T-helper 17 cell (primary cell): ENCODE data around the gene ABCB4. TPM values are rescaled to one million over a fixed set of nuclear protein-coding genes. Genes with fewer than 3 reads are reported as not detected.
"Not testable (repeated sequence)": the region's sequence is repeated elsewhere in the genome, so short reads cannot be mapped to it uniquely, and the experiment has no call there.

Experiments
- ATAC-seq: fragments of 150-1000 bp; cut with Tn5 transposase; 2 replicates; pipeline ENCODE4 v1.10.0; 2021; ENCODE audit warnings: mild to moderate bottlenecking, moderate library complexity
- DNase-seq, 3 donors: peaks; one replicate each; pipeline versions ENCODE4 v3.0.0 to v3.0.0-alpha.2; 2020 to 2021
- H3K9me3 ChIP-seq: one replicate; pipeline ENCODE4 v1.7.0; 2013; ENCODE audit warnings: low read length, mild to moderate bottlenecking; ENCODE audit not compliant: control insufficient read depth, poor library complexity, severe bottlenecking
- H3K27ac Mint-ChIP-seq: one replicate; pipeline ENCODE4 v1.8.0; 2022; ENCODE audit warnings: mild to moderate bottlenecking, moderate library complexity, mixed read lengths
- H3K27me3 Mint-ChIP-seq: one replicate; pipeline ENCODE4 v1.8.0; 2022; ENCODE audit warnings: mixed read lengths
- H3K36me3 Mint-ChIP-seq: one replicate; pipeline ENCODE4 v1.8.0; 2022; ENCODE audit warnings: low read depth, mixed read lengths
- H3K4me1 Mint-ChIP-seq: one replicate; pipeline ENCODE4 v1.8.0; 2022; ENCODE audit warnings: mild to moderate bottlenecking, mixed read lengths
- H3K4me3 Mint-ChIP-seq: one replicate; pipeline ENCODE4 v1.8.0; 2022; ENCODE audit warnings: mild to moderate bottlenecking, moderate library complexity, mixed read lengths
- total RNA-seq, 4 donors: library from RNA in 2 of 4; stranded (reverse) in 2 of 4; gene quantifications; one replicate each; pipeline ENCODE4 v1.2.3 and lab custom pipeline; 2022 to 2026

The ABCB4 gene
- total RNA-seq, 2 donors from 2014 or later = 0.23 to 0.87 TPM

DNA sequence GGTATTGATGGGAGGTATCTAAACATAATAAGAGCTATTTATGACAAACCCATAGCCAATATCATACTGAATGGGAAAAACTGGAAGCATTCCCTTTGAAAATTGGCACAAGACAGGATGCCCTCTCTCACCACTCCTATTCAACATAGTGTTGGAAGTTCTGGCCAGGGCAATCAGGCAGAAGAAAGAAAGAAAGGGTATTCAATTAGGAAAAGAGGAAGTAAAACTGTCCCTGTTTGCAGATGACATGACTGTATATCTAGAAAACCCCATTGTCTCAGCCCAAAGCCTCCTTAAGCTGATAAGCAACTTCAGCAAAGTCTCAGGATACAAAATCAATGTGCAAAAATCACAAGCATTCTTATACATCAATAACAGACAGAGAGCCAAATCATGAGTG lies 6.3 kb downstream of the ABCB4 start:
- H3K27ac Mint-ChIP-seq, H3K4me3 Mint-ChIP-seq, DNase-seq, H3K9me3 ChIP-seq, ATAC-seq, H3K36me3 Mint-ChIP-seq, H3K4me1 Mint-ChIP-seq: not testable (repeated sequence)
- peaks cover 26% of the 10 kb centered on the region for H3K27me3 Mint-ChIP-seq

DNA sequence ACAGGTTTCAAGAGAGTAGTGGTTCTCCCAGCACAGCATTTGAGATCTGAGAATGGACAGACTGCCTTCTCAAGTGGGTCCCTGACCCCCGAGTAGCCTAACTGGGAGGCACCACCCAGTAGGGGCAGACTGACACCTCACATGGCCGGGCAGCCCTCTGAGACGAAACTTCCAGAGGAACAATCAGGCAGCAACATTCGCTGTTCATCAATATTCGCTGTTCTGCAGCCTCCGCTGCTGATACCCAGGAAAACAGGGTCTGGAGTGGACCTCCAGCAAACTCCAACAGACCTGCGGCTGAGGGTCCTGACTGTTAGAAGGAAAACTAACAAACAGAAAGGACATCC lies 10.0 kb downstream of the ABCB4 start:
- not testable (repeated sequence) for H3K4me3 Mint-ChIP-seq, H3K27ac Mint-ChIP-seq, H3K4me1 Mint-ChIP-seq

GRCh38 chr7:87464830-87465533 lies 10.5 kb downstream of the ABCB4 start:
- not testable (repeated sequence) for H3K27ac Mint-ChIP-seq, H3K9me3 ChIP-seq, H3K4me1 Mint-ChIP-seq, H3K4me3 Mint-ChIP-seq, DNase-seq, ATAC-seq, H3K36me3 Mint-ChIP-seq
- H3K27me3 Mint-ChIP-seq = peaks cover 23% of the 10 kb centered on the region

More for the DNA sequence above, 10.0 kb downstream of the ABCB4 start:
- ATAC-seq, H3K9me3 ChIP-seq, H3K36me3 Mint-ChIP-seq, DNase-seq: not testable (repeated sequence)
- H3K27me3 Mint-ChIP-seq = peaks cover 23% of the 10 kb centered on the region

- peaks cover 5% of the 10 kb centered on the region for H3K4me1 Mint-ChIP-seq
- no peak overlapping the region for H3K27ac Mint-ChIP-seq
- H3K4me3 Mint-ChIP-seq = no peak overlapping the region
- no peak for DNase-seq
- H3K27me3 Mint-ChIP-seq = peaks cover 23% of the 10 kb centered on the region
- H3K36me3 Mint-ChIP-seq = peaks cover 2% of the 10 kb centered on the region
- ATAC-seq = no peak
- no peaks in the 10 kb centered on the region for H3K9me3 ChIP-seq
These were observed 11.5 kb downstream of the ABCB4 start for GRCh38 chr7:87463982-87464381.

- not testable (repeated sequence) for ATAC-seq
These were observed 15.0 kb downstream of the ABCB4 start for GRCh38 chr7:87460444-87460843.

GRCh38 chr7:87459941-87460340 lies 15.5 kb downstream of the ABCB4 start:
- H3K4me3 Mint-ChIP-seq = no peak overlapping the region
- peaks cover 5% of the 10 kb centered on the region for H3K4me1 Mint-ChIP-seq
- DNase-seq = no peak
- H3K27ac Mint-ChIP-seq = no peak overlapping the region
- H3K9me3 ChIP-seq = no peaks in the 10 kb centered on the region
- H3K36me3 Mint-ChIP-seq = peaks cover 2% of the 10 kb centered on the region
- peaks cover 40% of the 10 kb centered on the region for H3K27me3 Mint-ChIP-seq
- no peak for ATAC-seq

More at GRCh38 chr7:87460444-87460843, 15.0 kb downstream of the ABCB4 start:
- peaks cover 39% of the 10 kb centered on the region for H3K27me3 Mint-ChIP-seq
- H3K27ac Mint-ChIP-seq, H3K4me1 Mint-ChIP-seq, H3K36me3 Mint-ChIP-seq, H3K9me3 ChIP-seq, DNase-seq, H3K4me3 Mint-ChIP-seq: not testable (repeated sequence)

GRCh38 chr7:87458148-87458547 lies 17.3 kb downstream of the ABCB4 start:
- no peaks in the 10 kb centered on the region for H3K9me3 ChIP-seq
- H3K36me3 Mint-ChIP-seq = no peaks in the 10 kb centered on the region
- H3K4me3 Mint-ChIP-seq = no peak overlapping the region
- peaks cover 28% of the 10 kb centered on the region for H3K27me3 Mint-ChIP-seq
- DNase-seq (no peak), ATAC-seq (no peak)
- H3K4me1 Mint-ChIP-seq = no peaks in the 10 kb centered on the region
- H3K27ac Mint-ChIP-seq = no peak overlapping the region

- Mint-ChIP-seq H3K27me3 (peaks cover 33% of the 10 kb centered on the region), H3K27ac (no peak overlapping the region), H3K4me3 (no peak overlapping the region), H3K4me1 (no peaks in the 10 kb centered on the region), H3K36me3 (no peaks in the 10 kb centered on the region)
- no peaks in the 10 kb centered on the region for H3K9me3 ChIP-seq
- DNase-seq = no peak
- no peak for ATAC-seq
These were observed 19.2 kb downstream of the ABCB4 start for GRCh38 chr7:87456247-87456646.

- H3K36me3 Mint-ChIP-seq = no peaks in the 10 kb centered on the region
- H3K4me3 Mint-ChIP-seq = no peak overlapping the region
- H3K9me3 ChIP-seq = no peaks in the 10 kb centered on the region
- H3K27me3 Mint-ChIP-seq = peaks cover 31% of the 10 kb centered on the region
- ATAC-seq (no peak), DNase-seq (no peak)
- H3K27ac Mint-ChIP-seq = no peak overlapping the region
- peaks cover 2% of the 10 kb centered on the region for H3K4me1 Mint-ChIP-seq
These were observed 23.2 kb downstream of the ABCB4 start for GRCh38 chr7:87452279-87452678.

DNA sequence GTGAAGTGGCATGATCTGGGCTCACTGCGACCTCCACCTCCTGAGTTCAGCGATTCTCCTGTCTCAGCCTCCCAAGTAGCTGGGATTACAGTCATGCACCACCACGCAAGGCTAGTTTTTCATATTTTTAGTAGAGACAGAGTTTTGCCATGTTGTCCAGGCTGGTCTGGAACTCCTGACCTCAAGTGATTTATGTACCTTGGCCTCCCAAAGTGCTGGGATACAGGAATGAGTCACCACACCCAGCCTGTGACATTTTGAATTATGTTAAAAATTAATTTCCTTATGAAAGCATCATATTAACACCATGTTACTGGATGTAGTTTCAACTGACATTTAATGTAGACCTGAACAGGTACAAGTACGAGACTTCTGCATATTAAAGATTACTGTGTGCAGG lies 24.3 kb downstream of the ABCB4 start:
- H3K4me1 Mint-ChIP-seq = peaks cover 2% of the 10 kb centered on the region
- peaks cover 25% of the 10 kb centered on the region for H3K27me3 Mint-ChIP-seq
- no peak for DNase-seq
- no peaks in the 10 kb centered on the region for H3K36me3 Mint-ChIP-seq
- ATAC-seq = no peak
- no peak overlapping the region for H3K4me3 Mint-ChIP-seq
- no peak overlapping the region for H3K27ac Mint-ChIP-seq
- no peaks in the 10 kb centered on the region for H3K9me3 ChIP-seq

DNA sequence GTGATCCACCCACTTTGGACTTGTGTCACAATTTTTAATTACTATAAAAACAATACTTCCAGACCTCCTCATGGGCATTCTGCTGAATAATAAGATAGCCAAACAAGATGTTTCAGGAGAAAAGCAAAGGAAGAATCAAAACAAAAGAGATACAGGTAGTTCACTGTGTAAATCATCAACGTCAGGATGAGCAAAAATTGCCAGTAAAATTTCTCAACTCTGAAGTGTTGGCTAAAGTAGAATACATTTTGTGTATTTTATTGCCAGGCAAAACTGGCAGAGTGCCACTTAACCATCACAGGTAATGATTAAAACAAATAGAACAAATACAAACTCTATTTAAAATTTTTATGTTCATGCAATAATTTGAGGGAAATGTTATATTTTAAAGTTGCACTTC lies 24.8 kb downstream of the ABCB4 start:
- H3K9me3 ChIP-seq = no peaks in the 10 kb centered on the region
- ATAC-seq (no peak), DNase-seq (no peak)
- Mint-ChIP-seq H3K36me3 (no peaks in the 10 kb centered on the region), H3K27ac (no peak overlapping the region), H3K4me1 (peaks cover 2% of the 10 kb centered on the region), H3K27me3 (peaks cover 20% of the 10 kb centered on the region), H3K4me3 (no peak overlapping the region)

DNA sequence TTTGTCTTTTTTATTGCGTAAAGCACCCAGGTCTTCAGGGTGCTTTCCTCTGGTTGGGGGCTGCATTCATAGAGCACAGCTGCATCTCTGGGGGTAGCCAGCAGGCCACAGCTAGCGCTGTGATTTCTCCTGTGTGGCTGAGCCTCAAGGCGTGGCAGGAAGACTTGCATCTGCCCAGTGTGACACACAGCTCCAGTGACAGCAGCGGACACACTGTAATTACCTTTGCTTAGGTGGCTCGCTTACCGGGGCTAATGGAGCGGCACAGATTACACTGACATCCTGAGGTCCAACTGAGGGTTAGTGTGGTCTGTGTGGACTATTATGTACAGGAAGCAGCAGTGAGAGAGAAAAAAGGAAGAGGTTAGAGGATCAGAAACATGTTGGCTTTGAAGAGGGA lies 27.1 kb downstream of the ABCB4 start:
- H3K4me1 Mint-ChIP-seq = peaks cover 2% of the 10 kb centered on the region
- H3K27ac Mint-ChIP-seq = no peak overlapping the region
- H3K4me3 Mint-ChIP-seq = no peak overlapping the region
- DNase-seq (no peak), ATAC-seq (no peak)
- no peaks in the 10 kb centered on the region for H3K36me3 Mint-ChIP-seq
- peaks cover 19% of the 10 kb centered on the region for H3K27me3 Mint-ChIP-seq
- H3K9me3 ChIP-seq = no peaks in the 10 kb centered on the region

GRCh38 chr7:87447116-87447635 lies 28.3 kb downstream of the ABCB4 start:
- no peak for ATAC-seq
- H3K4me1 Mint-ChIP-seq = peaks cover 2% of the 10 kb centered on the region

GRCh38 chr7:87445897-87446296 lies 29.6 kb downstream of the ABCB4 start:
- H3K4me1 Mint-ChIP-seq = peaks cover 2% of the 10 kb centered on the region
- H3K9me3 ChIP-seq = no peaks in the 10 kb centered on the region
- H3K27me3 Mint-ChIP-seq = peaks cover 24% of the 10 kb centered on the region

More at GRCh38 chr7:87447116-87447635, 28.3 kb downstream of the ABCB4 start:
- H3K4me3 Mint-ChIP-seq = no peak overlapping the region
- peaks cover 30% of the 10 kb centered on the region for H3K27me3 Mint-ChIP-seq
- peaks cover 2% of the 10 kb centered on the region for H3K36me3 Mint-ChIP-seq
- DNase-seq = no peak
- H3K27ac Mint-ChIP-seq = no peak overlapping the region
- H3K9me3 ChIP-seq = no peaks in the 10 kb centered on the region

More at GRCh38 chr7:87445897-87446296, 29.6 kb downstream of the ABCB4 start:
- DNase-seq (no peak), ATAC-seq (no peak)
- no peak overlapping the region for H3K27ac Mint-ChIP-seq
- peaks cover 2% of the 10 kb centered on the region for H3K36me3 Mint-ChIP-seq
- no peak overlapping the region for H3K4me3 Mint-ChIP-seq
